ENCODE data around the gene RAI14.

RAI14 gene

DNA sequence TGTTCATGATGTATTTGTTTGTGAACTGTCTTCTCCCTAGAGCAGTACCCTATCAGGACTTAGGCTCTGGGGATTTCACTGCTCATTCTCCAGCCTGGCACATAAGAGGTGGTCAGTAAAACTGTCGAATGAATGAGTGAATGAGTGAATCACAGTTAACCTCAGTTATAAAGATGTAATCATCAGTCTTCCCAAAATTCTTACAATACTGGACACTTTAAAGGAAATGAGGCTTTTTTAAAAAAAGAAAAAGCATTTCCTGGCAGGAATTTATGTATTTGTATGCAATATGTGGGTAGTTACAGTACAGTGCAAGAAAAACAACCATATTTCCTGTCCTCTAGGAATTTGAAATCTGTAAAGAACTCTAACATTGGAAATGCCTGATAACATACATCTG, 59.6 kb downstream of the RAI14 start:
- Histone ChIP-seq H3K27ac (ENCODE audit: low read depth, low read length) (no peak overlapping the region), H3K9me3 (ENCODE audit: control insufficient read depth, insufficient read depth, low read length) (no peaks in the 10 kb centered on the region), H4K20me1 (ENCODE audit: control insufficient read depth, insufficient read depth, low read depth, low read length) (no peaks in the 10 kb centered on the region), H3K4me1 (ENCODE audit: control insufficient read depth, low read length) (no peaks in the 10 kb centered on the region), H3K36me3 (ENCODE audit: control insufficient read depth, low read length) (no peaks in the 10 kb centered on the region), H3K79me2 (ENCODE audit: control insufficient read depth, low read length) (no peaks in the 10 kb centered on the region), H3K27me3 (ENCODE audit: control insufficient read depth, low read length) (no peaks in the 10 kb centered on the region), H3K4me2 (ENCODE audit: low read length) (no peak overlapping the region), H3K4me3 (ENCODE audit: low read length) (no peak overlapping the region), H3F3A (ENCODE audit: control insufficient read depth, insufficient read depth) (no peaks in the 10 kb centered on the region), H3K9me2 (replicated peaks; ENCODE audit: control insufficient read depth, low read length) (no peaks in the 10 kb centered on the region)
- TF ChIP-seq CTCF (IDR thresholded peaks at IDR 0.05; ENCODE audit: low read depth, low read length, poor library complexity, severe bottlenecking) (no peak), EZH2phosphoT487 (IDR thresholded peaks at IDR 0.05; ENCODE audit: borderline replicate concordance, low read length) (no peak)

GRCh38 chr5:34716986-34717385, 60.9 kb downstream of the RAI14 start:
- no peak for TF ChIP-seq CTCF (IDR thresholded peaks at IDR 0.05; ENCODE audit: low read depth, low read length, poor library complexity, severe bottlenecking)
- no peak for TF ChIP-seq EZH2phosphoT487 (IDR thresholded peaks at IDR 0.05; ENCODE audit: borderline replicate concordance, low read length)
- Histone ChIP-seq H3K4me3 (ENCODE audit: low read length) (no peak overlapping the region), H3K27ac (ENCODE audit: low read depth, low read length) (no peak overlapping the region), H3K4me1 (ENCODE audit: control insufficient read depth, low read length) (no peaks in the 10 kb centered on the region), H3K4me2 (ENCODE audit: low read length) (no peak overlapping the region), H3K27me3 (ENCODE audit: control insufficient read depth, low read length) (no peaks in the 10 kb centered on the region), H3K36me3 (ENCODE audit: control insufficient read depth, low read length) (no peaks in the 10 kb centered on the region), H3K79me2 (ENCODE audit: control insufficient read depth, low read length) (no peaks in the 10 kb centered on the region), H3F3A (ENCODE audit: control insufficient read depth, insufficient read depth) (no peaks in the 10 kb centered on the region), H3K9me3 (ENCODE audit: control insufficient read depth, insufficient read depth, low read length) (no peaks in the 10 kb centered on the region), H3K9me2 (replicated peaks; ENCODE audit: control insufficient read depth, low read length) (no peaks in the 10 kb centered on the region), H4K20me1 (ENCODE audit: control insufficient read depth, insufficient read depth, low read depth, low read length) (no peaks in the 10 kb centered on the region)

DNA sequence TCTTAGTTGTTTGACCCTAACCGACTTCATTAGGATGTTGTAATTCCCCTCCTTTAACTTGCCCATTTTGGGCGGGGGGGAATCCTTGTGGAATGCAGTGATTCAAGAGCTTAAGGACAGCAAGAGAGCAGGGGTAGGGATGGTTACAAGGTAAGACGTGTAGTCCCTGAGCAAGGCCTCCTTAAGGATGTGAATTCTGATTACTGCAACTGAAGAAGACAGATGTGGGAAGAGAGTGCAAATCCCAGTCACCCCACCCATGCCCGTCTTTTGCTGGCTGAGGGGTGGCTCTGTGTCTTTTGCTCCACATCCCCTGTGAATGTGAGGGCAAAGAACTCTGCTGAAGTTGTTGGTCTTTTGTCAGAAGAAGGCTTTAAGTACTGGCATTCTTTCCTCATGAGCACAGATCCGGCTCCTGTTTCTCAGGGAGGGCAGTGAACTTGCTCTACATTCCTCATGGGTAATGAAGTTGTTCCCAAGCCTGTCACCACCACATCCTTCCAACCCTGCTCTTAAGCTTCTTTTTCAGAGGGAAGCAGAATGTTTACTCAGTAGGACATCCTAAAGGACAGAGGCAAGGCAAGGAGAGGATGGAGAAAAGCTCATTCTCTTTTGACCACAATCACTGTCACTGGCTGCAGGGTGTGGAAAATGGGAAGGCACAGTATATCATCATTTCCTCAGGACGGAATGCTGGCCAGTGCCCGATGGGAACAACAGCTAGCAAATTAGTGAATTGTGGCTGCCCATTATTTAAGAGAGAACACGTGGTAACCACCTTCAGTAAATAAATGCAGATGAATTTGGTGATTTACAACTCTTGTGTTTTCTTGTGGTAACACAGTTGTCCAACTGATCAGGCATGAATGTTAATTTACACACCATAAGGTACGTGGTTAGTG, 61.5 kb downstream of the RAI14 start:
- Histone ChIP-seq H3K4me1 (ENCODE audit: control insufficient read depth, low read length) (no peaks in the 10 kb centered on the region), H3K9me2 (replicated peaks; ENCODE audit: control insufficient read depth, low read length) (no peaks in the 10 kb centered on the region), H3K4me2 (ENCODE audit: low read length) (no peak overlapping the region), H4K20me1 (ENCODE audit: control insufficient read depth, insufficient read depth, low read depth, low read length) (no peaks in the 10 kb centered on the region), H3K27ac (ENCODE audit: low read depth, low read length) (no peak overlapping the region), H3K9me3 (ENCODE audit: control insufficient read depth, insufficient read depth, low read length) (no peaks in the 10 kb centered on the region), H3K79me2 (ENCODE audit: control insufficient read depth, low read length) (no peaks in the 10 kb centered on the region), H3K27me3 (ENCODE audit: control insufficient read depth, low read length) (no peaks in the 10 kb centered on the region), H3K4me3 (ENCODE audit: low read length) (no peak overlapping the region), H3K36me3 (ENCODE audit: control insufficient read depth, low read length) (no peaks in the 10 kb centered on the region), H3F3A (ENCODE audit: control insufficient read depth, insufficient read depth) (no peaks in the 10 kb centered on the region)
- no peak for TF ChIP-seq EZH2phosphoT487 (IDR thresholded peaks at IDR 0.05; ENCODE audit: borderline replicate concordance, low read length)
- no peak for TF ChIP-seq CTCF (IDR thresholded peaks at IDR 0.05; ENCODE audit: low read depth, low read length, poor library complexity, severe bottlenecking)
